HG02852 (cell line): Measurements from ENCODE around the gene SIX3.

ENCODE experiments used
- ATAC-seq: cut with Tn5 transposase; IDR thresholded peaks from one replicate; pipeline ENCODE4 v1.9.1; 2021; ENCODE audit warnings: mild to moderate bottlenecking, moderate library complexity; ENCODE audit not compliant: unreplicated experiment

Gene SIX3

GRCh38 chr2:44930274-44931197, 11.0 kb upstream of the SIX3 start:
- no peak for ATAC-seq

- ATAC-seq, result no peak
Observed at GRCh38 chr2:44931198-44931780, 10.2 kb upstream of the SIX3 start.

- ATAC-seq, result no peak
Observed at GRCh38 chr2:44932079-44932478, 9.4 kb upstream of the SIX3 start.

- ATAC-seq, result no peak
Observed at GRCh38 chr2:44932564-44933392, 8.7 kb upstream of the SIX3 start.

GRCh38 chr2:44933434-44933951, 8.0 kb upstream of the SIX3 start:
- no peak for ATAC-seq

- no peak for ATAC-seq
Observed at GRCh38 chr2:44934038-44934982, 7.2 kb upstream of the SIX3 start.

- ATAC-seq, result no peak
Observed at GRCh38 chr2:44934983-44935728, 6.3 kb upstream of the SIX3 start.

- no peak for ATAC-seq
Observed at GRCh38 chr2:44935729-44936098, 5.8 kb upstream of the SIX3 start.

GRCh38 chr2:44936275-44936674, 5.2 kb upstream of the SIX3 start:
- ATAC-seq, result no peak

- no peak for ATAC-seq
Observed at GRCh38 chr2:44936715-44937687, 4.5 kb upstream of the SIX3 start.

GRCh38 chr2:44937688-44938240, 3.7 kb upstream of the SIX3 start:
- ATAC-seq, result no peak

- no peak for ATAC-seq
Observed at GRCh38 chr2:44938287-44939105, 3.0 kb upstream of the SIX3 start.

- no peak for ATAC-seq
Observed at GRCh38 chr2:44939106-44940048, 2.1 kb upstream of the SIX3 start.

- ATAC-seq, result no peak
Observed at GRCh38 chr2:44940049-44940494, 1.4 kb upstream of the SIX3 start.

- no peak for ATAC-seq
Observed at GRCh38 chr2:44940732-44941464, 604 bp upstream of the SIX3 start.
